Cerebellar cortex (tissue), 1 donor: Measurements from ENCODE around the gene LCE1C.

Experiments
- DNase-seq: peaks from one replicate; pipeline ENCODE4 v3.0.0-alpha.2; 2015; ENCODE audit warnings: low spot score

The LCE1C gene, protein sequence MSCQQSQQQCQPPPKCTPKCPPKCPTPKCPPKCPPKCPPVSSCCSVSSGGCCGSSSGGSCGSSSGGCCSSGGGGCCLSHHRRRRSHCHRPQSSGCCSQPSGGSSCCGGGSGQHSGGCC

GRCh38 chr1:152806576-152806975, at the start of gene LCE1C:
Gene LCE1C, minus strand, starts transcription at chr1:152806651. Its CDS starts 1,173 bp downstream, at chr1:152805478.
- no peak for DNase-seq

- no peak for DNase-seq
Observed at GRCh38 chr1:152855661-152856060, 49.2 kb upstream of the LCE1C start.

DNA sequence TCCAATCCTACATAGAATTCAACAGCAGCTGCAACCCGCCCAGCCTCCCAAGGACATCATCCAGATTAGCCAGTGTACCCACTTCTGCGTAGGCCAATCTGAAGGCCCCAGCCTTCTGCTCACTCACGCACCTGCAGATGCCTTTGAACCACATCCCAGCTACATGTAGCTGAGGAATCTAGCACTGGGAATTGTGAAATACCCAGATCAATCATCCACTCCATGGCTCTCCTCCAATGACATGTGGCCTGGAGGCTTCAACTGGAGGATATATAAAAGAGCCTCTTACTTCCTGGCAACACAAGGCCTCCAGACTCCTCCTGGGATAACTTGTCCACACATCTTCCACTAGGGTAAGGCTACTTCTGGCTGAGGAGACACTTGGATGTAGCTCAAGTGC, 36.1 kb upstream of the LCE1C start, which contains the start of gene LCE6A:
LCE6A (plus strand) TSS at position 301 of the 400 bp plus-strand sequence. CDS start 665 bp downstream, outside the sequence.
- no peak for DNase-seq

DNA sequence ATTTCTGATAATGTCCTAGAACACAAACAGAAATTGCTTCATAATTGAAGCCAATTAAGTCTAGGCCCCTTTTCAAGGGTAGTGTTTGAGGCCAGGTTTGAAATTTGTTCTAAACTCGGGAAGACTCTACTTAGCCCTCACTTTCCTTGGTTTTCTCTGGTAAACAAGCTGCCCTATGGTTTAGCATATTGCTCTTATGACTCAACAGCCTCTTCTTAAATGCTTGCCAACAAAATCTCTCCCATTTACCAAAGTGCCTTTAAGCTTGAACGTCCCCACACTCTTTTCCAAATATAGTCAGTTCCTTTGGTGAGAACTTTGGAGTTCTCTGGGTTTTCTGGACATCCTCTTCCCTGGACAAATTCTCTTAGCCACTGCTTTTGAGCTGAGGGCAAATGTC, 30.4 kb upstream of the LCE1C start:
- no peak for DNase-seq

DNA sequence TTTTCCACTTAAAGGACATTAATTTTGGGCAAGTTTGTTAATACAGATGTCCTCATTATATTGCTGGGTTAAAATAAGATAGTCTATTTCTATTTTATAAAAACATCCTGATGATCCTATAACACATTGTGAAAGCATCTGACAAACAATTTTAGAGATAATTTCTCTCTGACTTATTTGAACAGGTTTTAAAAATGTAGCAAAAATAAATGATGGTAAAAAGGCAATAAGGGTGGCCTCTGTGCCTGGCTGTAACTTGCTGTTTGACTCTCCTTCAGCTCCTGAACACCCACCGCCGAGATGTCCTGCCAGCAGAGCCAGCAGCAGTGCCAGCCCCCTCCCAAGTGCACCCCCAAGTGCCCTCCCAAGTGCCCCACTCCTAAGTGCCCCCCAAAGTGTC, 20.7 kb upstream of the LCE1C start, which contains the start of gene LCE1A:
LCE1A (plus strand) TSS at position 301 of the 400 bp plus-strand sequence; CDS start at position 301, 0 bp downstream.
- no peak for DNase-seq

DNA sequence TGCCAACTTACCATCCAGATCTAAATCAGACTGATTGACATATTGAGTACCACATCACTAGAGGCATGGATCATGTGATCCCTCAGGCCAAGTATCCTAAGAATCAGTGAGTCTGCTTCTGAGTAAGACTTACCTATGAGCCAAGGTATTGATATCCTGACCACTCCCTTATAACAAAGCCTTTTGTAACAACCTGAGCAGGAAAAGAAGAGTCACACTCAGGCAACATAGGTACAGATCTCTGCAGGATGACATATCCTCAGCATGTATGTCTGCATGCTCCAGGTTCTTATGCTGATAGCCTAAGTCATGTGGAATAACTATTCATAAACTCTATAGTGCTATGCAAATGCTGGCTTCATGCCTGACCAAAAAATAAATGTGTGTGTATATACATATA, 18.5 kb upstream of the LCE1C start:
- DNase-seq, result no peak

- DNase-seq, result no peak
Observed at GRCh38 chr1:152823294-152823693, 16.8 kb upstream of the LCE1C start.

DNA sequence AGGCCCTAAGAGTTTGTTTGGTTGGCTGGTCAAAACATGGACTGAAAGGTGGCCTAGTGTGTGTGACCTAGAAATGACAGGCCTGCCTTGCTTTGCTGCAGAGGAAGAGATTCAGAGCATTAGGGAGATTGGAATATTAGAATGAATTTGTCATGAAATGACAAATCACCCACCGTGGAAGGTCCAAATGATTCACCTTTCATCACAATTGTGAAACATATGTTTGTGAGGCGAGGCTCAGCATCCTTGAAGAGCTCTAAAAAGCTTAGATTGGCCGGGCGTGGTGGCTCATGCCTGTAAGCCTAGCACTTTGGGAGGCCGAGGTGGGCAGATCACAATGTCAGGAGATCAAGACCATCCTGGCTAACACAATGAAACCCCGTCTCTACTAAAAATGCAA, 10.9 kb upstream of the LCE1C start:
- DNase-seq, result no peak

DNA sequence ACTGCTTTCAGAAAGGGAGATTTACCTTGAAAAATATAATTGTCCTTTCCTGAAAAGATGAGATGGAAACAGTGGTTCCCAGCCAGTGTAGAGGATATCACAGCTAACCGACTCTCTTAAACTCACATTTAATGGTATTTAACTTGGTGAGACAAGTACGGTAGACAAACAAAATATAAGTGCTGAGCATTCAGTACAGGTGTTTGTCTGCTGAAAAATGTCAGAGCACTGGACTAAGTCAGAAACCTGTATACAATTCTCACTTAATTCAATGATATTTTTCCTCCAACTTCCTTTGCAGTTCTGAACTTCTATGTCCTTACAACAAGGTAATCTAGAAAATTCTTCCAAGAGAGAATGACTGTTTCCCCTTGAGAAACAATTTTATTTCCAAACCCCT, 5.2 kb upstream of the LCE1C start, which contains the start of gene LCE1B:
LCE1B (plus strand) TSS at position 301 of the 400 bp plus-strand sequence. CDS start 476 bp downstream, outside the sequence.
- no peak for DNase-seq

DNA sequence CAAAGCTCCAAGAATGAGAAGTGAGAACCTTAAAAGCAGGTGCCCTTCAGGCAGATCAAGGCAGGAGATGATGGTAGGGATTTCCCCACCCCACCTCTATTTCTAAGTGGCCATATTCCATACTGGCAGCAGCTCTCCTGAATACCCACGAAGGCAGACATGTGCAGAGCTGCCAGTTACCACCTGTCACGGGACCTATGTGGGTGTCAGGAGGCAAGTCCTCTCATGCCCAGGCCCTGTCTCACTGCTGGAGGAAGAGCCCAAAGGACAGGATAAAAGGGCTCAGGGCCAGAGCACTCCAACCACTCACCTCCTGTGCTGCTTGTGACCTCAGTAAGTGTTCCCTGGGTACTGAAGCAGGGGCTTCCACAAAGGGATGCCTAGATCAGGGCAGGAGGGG, 4.6 kb upstream of the LCE1C start:
- DNase-seq, result no peak

GRCh38 chr1:152801333-152801732, 5.1 kb downstream of the LCE1C start:
- no peak for DNase-seq

DNA sequence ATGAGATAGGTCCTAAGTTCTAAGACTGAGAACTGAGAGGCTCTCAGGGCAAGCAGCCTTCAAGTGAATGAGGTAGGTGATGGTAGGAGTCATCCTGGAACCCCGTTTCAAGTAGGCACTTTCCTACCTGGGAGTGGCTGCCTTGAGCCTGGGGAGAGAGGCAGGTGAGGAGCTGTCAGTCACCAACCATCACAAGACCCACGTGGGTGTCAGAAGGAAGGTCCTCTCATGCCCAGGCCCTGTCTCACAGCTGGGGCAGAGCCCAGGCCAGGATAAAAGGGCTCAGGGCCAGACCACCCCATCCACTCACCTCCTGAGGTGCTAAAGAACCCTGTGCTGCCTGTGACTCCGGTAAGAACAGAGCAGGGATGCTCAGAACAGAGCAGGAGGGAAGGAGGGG, 10.0 kb downstream of the LCE1C start, which contains the start of gene LCE1D:
LCE1D (plus strand) TSS at position 301 of the 400 bp plus-strand sequence. CDS start 1,074 bp downstream, outside the sequence.
- no peak for DNase-seq

- no peak for DNase-seq
Observed at GRCh38 chr1:152795686-152796085, 10.8 kb downstream of the LCE1C start.

- no peak for DNase-seq
Observed at GRCh38 chr1:152786077-152786476, 20.4 kb downstream of the LCE1C start, which contains the start of gene LCE1E. Gene LCE1E, plus strand, starts transcription at chr1:152786257. Its CDS starts 1,043 bp downstream, at chr1:152787300.

GRCh38 chr1:152783095-152783494, 23.4 kb downstream of the LCE1C start:
- DNase-seq, result no peak

DNA sequence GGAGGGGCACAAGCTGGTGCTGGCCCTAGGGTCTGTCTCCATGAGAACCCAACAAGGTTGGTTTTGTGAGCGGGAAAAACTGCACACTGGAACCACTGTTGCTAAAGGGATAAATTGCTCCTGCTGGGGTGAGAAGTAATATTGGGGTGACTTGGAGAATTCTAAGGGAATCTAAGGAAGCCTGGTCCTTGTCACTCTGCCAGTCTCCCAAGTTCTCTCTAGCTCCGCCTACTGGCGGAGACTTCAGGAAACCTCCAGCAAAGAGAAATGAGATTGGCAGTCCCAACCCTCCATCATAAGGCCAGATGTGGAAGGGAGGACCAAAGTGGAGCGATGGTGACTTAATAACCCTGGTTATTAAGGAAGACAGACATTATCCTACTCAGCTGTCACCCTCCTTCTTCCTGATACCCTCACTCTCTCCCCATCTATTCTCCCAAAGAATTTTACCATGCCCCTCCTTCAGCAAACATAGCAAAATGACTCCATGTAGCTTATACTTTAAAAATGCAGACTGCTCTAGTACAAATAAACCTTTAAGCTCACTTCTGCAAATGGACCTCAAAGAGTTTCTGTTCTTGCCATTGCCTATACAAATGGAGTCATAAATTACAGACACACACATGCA, 28.8 kb downstream of the LCE1C start:
- DNase-seq, result peak; percentile 16

DNA sequence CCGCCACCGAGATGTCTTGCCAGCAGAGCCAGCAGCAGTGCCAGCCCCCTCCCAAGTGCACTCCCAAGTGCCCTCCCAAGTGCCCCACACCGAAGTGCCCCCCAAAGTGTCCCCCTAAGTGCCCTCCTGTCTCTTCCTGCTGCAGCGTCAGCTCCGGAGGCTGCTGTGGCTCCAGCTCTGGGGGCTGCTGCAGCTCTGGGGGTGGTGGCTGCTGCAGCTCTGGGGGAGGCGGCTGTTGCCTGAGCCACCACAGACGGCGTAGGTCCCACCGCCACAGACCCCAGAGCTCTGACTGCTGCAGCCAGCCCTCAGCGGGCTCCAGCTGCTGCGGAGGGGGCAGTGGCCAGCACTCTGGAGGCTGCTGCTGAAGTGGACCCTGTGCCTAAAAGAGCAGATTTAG, 30.1 kb downstream of the LCE1C start:
- no peak for DNase-seq

- DNase-seq, result no peak
Observed at GRCh38 chr1:152774875-152775274, 31.6 kb downstream of the LCE1C start, which contains the start of gene LCE1F. Gene LCE1F, plus strand, starts transcription at chr1:152775140. Its CDS starts 1,232 bp downstream, at chr1:152776372.

GRCh38 chr1:152770411-152770810, 36.0 kb downstream of the LCE1C start:
- DNase-seq, result no peak

GRCh38 chr1:152768847-152769533, 37.5 kb downstream of the LCE1C start:
- DNase-seq, result no peak

- DNase-seq, result no peak
Observed at GRCh38 chr1:152761609-152762213, 44.7 kb downstream of the LCE1C start.

DNA sequence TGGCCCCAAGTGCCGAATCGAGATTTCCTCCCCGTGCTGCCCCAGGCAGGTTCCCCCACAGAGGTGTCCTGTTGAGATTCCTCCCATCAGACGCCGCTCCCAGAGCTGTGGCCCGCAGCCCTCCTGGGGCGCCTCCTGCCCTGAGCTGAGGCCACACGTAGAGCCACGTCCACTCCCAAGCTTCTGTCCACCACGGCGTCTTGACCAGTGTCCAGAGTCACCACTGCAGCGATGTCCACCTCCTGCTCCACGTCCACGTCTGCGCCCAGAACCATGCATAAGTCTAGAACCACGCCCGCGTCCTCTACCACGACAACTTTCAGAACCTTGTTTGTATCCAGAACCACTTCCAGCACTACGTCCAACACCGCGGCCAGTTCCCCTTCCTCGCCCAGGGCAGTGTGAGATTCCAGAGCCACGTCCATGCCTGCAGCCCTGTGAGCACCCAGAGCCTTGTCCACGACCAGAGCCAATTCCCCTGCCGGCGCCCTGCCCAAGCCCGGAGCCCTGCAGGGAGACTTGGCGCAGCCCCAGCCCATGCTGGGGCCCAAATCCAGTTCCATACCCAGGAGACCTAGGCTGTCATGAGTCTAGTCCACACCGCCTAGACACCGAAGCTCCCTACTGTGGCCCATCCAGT, 45.8 kb downstream of the LCE1C start:
- no peak for DNase-seq
